K562 (cell line): ENCODE results near the gene CD99L2.

Source experiments
- CTCF ChIP-seq, 3 experiments: IDR thresholded peaks in 2 of 3; conservative IDR thresholded peaks in 1 of 3; 2 replicates each; pipeline ENCODE4 v1.5.1; 2011 to 2012; ENCODE audit warnings: low read length in 3 of 3, mild to moderate bottlenecking in 3 of 3, control low read depth in 2 of 3, improper control_type of control experiment in 1 of 3, inconsistent platforms in 1 of 3, low read depth in 1 of 3, mixed read lengths in 1 of 3, moderate library complexity in 1 of 3; ENCODE audit not compliant: insufficient read depth in 2 of 3
- FOXP1 ChIP-seq: sonication (generic); formaldehyde crosslinking; IDR thresholded peaks from 2 replicates; pipeline ENCODE4 v1.8.0; 2022; ENCODE audit warnings: mild to moderate bottlenecking, missing genetic modification reagents
- MXI1 ChIP-seq: IDR thresholded peaks from 2 replicates; pipeline ENCODE4 v1.6.1; 2011; ENCODE audit warnings: low read depth, mild to moderate bottlenecking, improper control_type of control experiment, low read length
- NRF1 ChIP-seq, 2 experiments: fragments of 450-650 bp; IDR thresholded peaks in 1 of 2; conservative IDR thresholded peaks in 1 of 2; 2 replicates each; pipeline ENCODE4 v1.6.1; 2014; ENCODE audit warnings: mild to moderate bottlenecking in 2 of 2
- POLR2A ChIP-seq: fragments of 450-650 bp; conservative IDR thresholded peaks from 2 replicates; pipeline ENCODE4 v1.6.1; 2016
- PTRF ChIP-seq: fragments of 450-650 bp; IDR thresholded peaks from 2 replicates; pipeline ENCODE4 v1.6.1; 2016; ENCODE audit warnings: mild to moderate bottlenecking, missing genetic modification characterization, missing compliant biosample characterization
- TRIM25 ChIP-seq: fragments of 450-650 bp; IDR thresholded peaks from 2 replicates; pipeline ENCODE4 v1.7.0; 2016; ENCODE audit warnings: borderline replicate concordance
- YY1 ChIP-seq, 3 experiments: IDR thresholded peaks; 2 replicates each; pipeline ENCODE4 v1.6.1; 2011; ENCODE audit warnings: low read length in 2 of 3, mild to moderate bottlenecking in 2 of 3, moderate library complexity in 2 of 3, borderline replicate concordance in 1 of 3, control low read depth in 1 of 3, low read depth in 1 of 3; ENCODE audit not compliant: insufficient read depth in 3 of 3, insufficient replicate concordance in 2 of 3, control insufficient read depth in 1 of 3, insufficient read length in 1 of 3; ENCODE audit errors: extremely low read depth in 1 of 3
- ZNF740 ChIP-seq, 3 experiments: fragments of 200-800 bp in 1 of 3; sonication (Bioruptor generic) in 1 of 3; sonication (generic) in 1 of 3; formaldehyde crosslinking in 1 of 3; IDR thresholded peaks; 2 replicates each; pipeline versions ENCODE4 v1.6.1 to v1.8.0; 2016 to 2022; ENCODE audit warnings: mild to moderate bottlenecking in 2 of 3, missing compliant biosample characterization in 2 of 3, missing genetic modification characterization in 2 of 3, missing genetic modification reagents in 1 of 3

DNA sequence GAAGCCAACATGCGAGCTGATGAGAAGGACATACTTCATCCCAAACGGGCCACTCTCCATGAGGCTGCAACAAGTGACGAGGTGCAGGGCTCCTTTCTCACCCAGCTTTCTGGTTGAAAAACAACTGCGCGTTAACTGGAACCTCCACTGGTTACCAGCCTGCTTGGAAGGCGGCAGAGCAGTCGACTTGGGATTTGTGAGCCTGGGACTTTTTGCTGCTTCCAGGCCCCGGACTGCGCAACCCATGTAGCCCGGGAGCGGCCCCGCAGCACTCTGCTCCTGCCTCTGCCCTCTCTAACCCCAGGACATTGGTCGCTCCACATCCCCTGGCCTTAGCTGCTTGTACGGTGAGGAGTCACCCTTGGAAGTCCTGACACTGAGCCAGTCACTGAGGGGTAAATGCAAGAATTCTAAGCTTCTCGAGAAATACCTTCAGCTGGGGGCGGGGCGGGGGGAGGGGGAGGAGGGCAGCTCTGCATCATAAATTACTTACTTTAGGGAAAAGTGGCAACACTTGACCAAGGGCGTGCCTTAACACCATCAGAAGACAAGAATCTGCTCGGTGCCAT is 132.6 kb downstream of the CD99L2 start:
- TF ChIP-seq MXI1, result no peak
- TF ChIP-seq FOXP1 (CRISPR knock-in tag), result no peak
- TF ChIP-seq POLR2A, result no peak
- TF ChIP-seq YY1 (IDR thresholded peaks at IDR 0.05; ENCODE audit: borderline replicate concordance in 1 of 3, control insufficient read depth in 1 of 3, extremely low read depth in 1 of 3, insufficient read depth in 3 of 3, insufficient read length in 1 of 3, insufficient replicate concordance in 2 of 3, low read depth in 1 of 3, low read length in 2 of 3), result no peak
- TF ChIP-seq TRIM25, result no peak
- TF ChIP-seq NRF1 (conservative IDR thresholded peaks at IDR 0.05 in 1 of 2, IDR thresholded peaks at IDR 0.05 in 1 of 2), result no peak
- TF ChIP-seq ZNF740 (CRISPR knock-in tag; IDR thresholded peaks at IDR 0.05), result no peak
- no peak for TF ChIP-seq ZNF740 (tag; IDR thresholded peaks at IDR 0.05)
- TF ChIP-seq PTRF (tag), result no peak
- no peak for TF ChIP-seq CTCF (IDR thresholded peaks at IDR 0.05 in 2 of 3, conservative IDR thresholded peaks at IDR 0.05 in 1 of 3; ENCODE audit: insufficient read depth in 2 of 3, low read depth in 1 of 3, low read length in 3 of 3)
